Endothelial cell of umbilical vein (primary cell): ENCODE data around the gene PRTN3. TPM values are rescaled to one million over a fixed set of nuclear protein-coding genes. Genes with fewer than 3 reads are reported as not detected.

Experiments
- BruUV-seq: library from RNA; stranded (reverse); fragments of 400-500 nt; replicated peaks from 2 replicates; lab custom pipeline; 2021; lab: Mats Ljungman, UMichigan
- CTCF ChIA-PET: fragments of 300-600, 350-600 bp; sonication (Branson Sonifier 250); formaldehyde crosslinking; loops from one replicate; lab custom pipeline; 2021; ENCODE audit warnings: antibody characterized with exemption, inconsistent platforms; lab: Charles Lee
- POLR2A ChIA-PET: fragments of 300-600, 350-600 bp; sonication (Branson Sonifier 250); formaldehyde crosslinking; loops from one replicate; lab custom pipeline; 2021; ENCODE audit warnings: antibody characterized with exemption, inconsistent platforms; lab: Charles Lee
- DNase-seq: peaks from one replicate; pipeline ENCODE4 v3.0.0-alpha.2; 2011; ENCODE audit warnings: low read depth, low spot score
- FAIRE-seq: peaks from 2 replicates; lab custom pipeline; 2011; peaks lifted over from hg19 to GRCh38; lab: Jason Lieb, UNC
- H2AFZ ChIP-seq: 2 replicates; pipeline ENCODE4 v1.6.0; 2012; ENCODE audit warnings: low read depth, low read length, control low read depth, inconsistent platforms
- H3K27ac ChIP-seq: 2 replicates; pipeline ENCODE4 v1.5.1; 2011; ENCODE audit warnings: low read depth, mild to moderate bottlenecking, control low read depth, low read length, moderate library complexity; ENCODE audit not compliant: insufficient read depth
- H3K27me3 ChIP-seq, 2 experiments: 2 replicates each; pipeline versions ENCODE4 v1.6.0 to v1.6.1; 2011; ENCODE audit warnings: low read length in 2 of 2, mixed read lengths in 1 of 2; ENCODE audit not compliant: control insufficient read depth in 2 of 2, insufficient read depth in 2 of 2
- H3K36me3 ChIP-seq, 2 experiments: 2 replicates in 1 of 2; 3 replicates in 1 of 2; pipeline ENCODE4 v1.5.1; 2011; ENCODE audit warnings: low read length in 2 of 2, mild to moderate bottlenecking in 1 of 2, moderate library complexity in 1 of 2; ENCODE audit not compliant: control insufficient read depth in 2 of 2, insufficient read depth in 2 of 2; ENCODE audit errors: extremely low read depth in 1 of 2
- H3K4me1 ChIP-seq: 3 replicates; pipeline ENCODE4 v1.5.1; 2011; ENCODE audit warnings: mild to moderate bottlenecking, low read length; ENCODE audit not compliant: control insufficient read depth, insufficient read depth; ENCODE audit errors: extremely low read depth
- H3K4me2 ChIP-seq: 2 replicates; pipeline ENCODE4 v1.6.1; 2011; ENCODE audit warnings: low read length, control low read depth, mixed read lengths; ENCODE audit not compliant: insufficient read depth
- H3K4me3 ChIP-seq, 3 experiments: fragments of 200-600 bp in 1 of 3; sonication (generic), shearing (Covaris generic) in 1 of 3; replicated peaks in 1 of 3; 2 replicates each; pipeline ENCODE4 v1.5.1; 2011 to 2016; ENCODE audit warnings: control low read depth in 3 of 3, low read length in 3 of 3, mild to moderate bottlenecking in 2 of 3, inconsistent platforms in 1 of 3, low read depth in 1 of 3, moderate library complexity in 1 of 3; ENCODE audit not compliant: insufficient read depth in 1 of 3
- H3K79me2 ChIP-seq: 2 replicates; pipeline ENCODE4 v1.6.0; 2012; ENCODE audit warnings: low read length, inconsistent platforms; ENCODE audit not compliant: control insufficient read depth, insufficient read depth
- H3K9ac ChIP-seq: replicated peaks from 2 replicates; pipeline ENCODE3; 2011; ENCODE audit warnings: low read length, control low read depth; ENCODE audit not compliant: insufficient read depth; ENCODE audit errors: extremely low read depth
- H3K9me1 ChIP-seq: replicated peaks from 3 replicates; pipeline ENCODE4 v1.6.0; 2011; ENCODE audit warnings: mild to moderate bottlenecking, low read length; ENCODE audit not compliant: control insufficient read depth, insufficient read depth; ENCODE audit errors: extremely low read depth
- H3K9me3 ChIP-seq: replicated peaks from 2 replicates; pipeline ENCODE4 v1.5.1; 2012; ENCODE audit warnings: low read length, inconsistent platforms; ENCODE audit not compliant: control insufficient read depth, insufficient read depth
- H4K20me1 ChIP-seq: replicated peaks from 2 replicates; pipeline ENCODE3; 2011; ENCODE audit warnings: mild to moderate bottlenecking, low read length; ENCODE audit not compliant: control insufficient read depth, insufficient read depth; ENCODE audit errors: extremely low read depth
- EZH2 ChIP-seq: IDR thresholded peaks from 2 replicates; pipeline ENCODE4 v1.6.1; 2012; ENCODE audit warnings: borderline replicate concordance, low read depth, mild to moderate bottlenecking, moderate library complexity, low read length, inconsistent platforms; ENCODE audit not compliant: severe bottlenecking
- GATA2 ChIP-seq: IDR thresholded peaks from 2 replicates; pipeline ENCODE4 v1.7.0; 2011; ENCODE audit warnings: low read depth, mild to moderate bottlenecking, moderate library complexity, mixed read lengths, low read length; ENCODE audit not compliant: insufficient read length, insufficient read depth
- JUN ChIP-seq: IDR thresholded peaks from 2 replicates; pipeline ENCODE4 v1.6.1; 2011; ENCODE audit warnings: borderline replicate concordance, low read depth; ENCODE audit not compliant: insufficient read length, insufficient read depth
- MYC ChIP-seq: IDR thresholded peaks from one replicate; pipeline ENCODE4 v1.6.1; 2011; ENCODE audit warnings: mild to moderate bottlenecking, low read depth, low read length
- POLR2AphosphoS5 ChIP-seq: IDR thresholded peaks from 2 replicates; pipeline ENCODE4 v1.6.1; 2012; ENCODE audit warnings: low read depth, mild to moderate bottlenecking, control low read depth, low read length, moderate library complexity; ENCODE audit not compliant: insufficient read depth
- dilution Hi-C: fragments of 300-500 bp; cut with MboI; formaldehyde crosslinking; loops from one replicate; pipeline ENCODE4 v1.15.0; 2019; ENCODE audit warnings: low sequenced_read_pairs; ENCODE audit not compliant: extremely low pct_ligation_motif_present
- intact Hi-C: fragments of 100-400 bp; cut with micrococcal nuclease; formaldehyde crosslinking; loops from one replicate; pipeline ENCODE4 v1.10.0; 2022
- polyA plus RNA-seq, 4 experiments: library from polyadenylated mRNA; depleted of rRNA in 3 of 4; stranded (reverse) in 3 of 4; unstranded in 1 of 4; fragments of >200 nt; gene quantifications; 2 replicates each; pipeline versions ENCODE4 v1.2.1 to v1.2.3, GENCODE V29; 2011 to 2012; ENCODE audit warnings: missing spikeins in 1 of 4
- total RNA-seq: library from RNA; stranded (reverse); gene quantifications from 2 replicates; pipeline ENCODE4 v1.2.3, GENCODE V29; 2021

The PRTN3 gene
- total and polyA plus RNA-seq, 2 donors (not counting 3 experiments of a cell fraction or from before 2014, with no cell fraction given), result not detected

DNA sequence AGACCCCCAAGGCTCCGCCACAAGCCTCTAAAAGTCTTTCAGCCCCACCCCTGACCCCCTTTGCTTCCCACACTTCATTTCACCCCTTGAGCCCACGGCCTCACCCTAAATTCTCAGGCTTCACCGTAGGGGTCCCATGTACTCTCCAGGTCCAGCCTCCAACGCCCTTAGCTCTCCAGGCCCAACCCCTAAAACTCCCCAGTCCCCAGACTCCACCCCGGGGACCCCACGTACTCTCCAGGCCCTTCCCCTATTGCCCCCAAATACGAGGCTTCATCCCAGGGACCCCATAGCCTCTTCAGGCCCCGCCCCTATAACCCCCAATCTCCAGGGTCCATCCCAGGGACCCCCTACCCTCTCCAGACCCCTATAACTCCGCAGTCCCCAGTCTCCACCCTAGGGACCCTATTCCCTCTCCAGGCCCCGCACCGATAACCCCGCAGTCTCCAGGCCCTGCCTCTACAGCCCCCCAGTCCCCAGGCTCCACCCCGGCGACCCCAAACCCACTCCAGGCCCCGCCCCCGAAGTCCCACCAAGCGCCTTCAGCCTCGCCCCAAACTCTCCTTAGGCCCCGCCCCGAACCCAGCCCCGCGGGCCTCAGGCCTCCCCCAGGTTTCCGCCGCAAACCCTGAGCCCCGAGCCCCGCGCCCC is 51.6 kb downstream of the PRTN3 start:
- Histone ChIP-seq H4K20me1 (no peaks in the 10 kb centered on the region), H3K9ac (peak overlapping the region; percentile 43), H3K4me3 (peak overlapping the region; percentile 39 to 91 (median 66)), H3K4me1 (no peaks in the 10 kb centered on the region), H3K27me3 (no peaks in the 10 kb centered on the region), H3K36me3 (peaks cover 2 to 17% of the 10 kb centered on the region in 2 experiments), H3K9me3 (no peaks in the 10 kb centered on the region), H3K4me2 (peak overlapping the region; percentile 41), H2AFZ (no peak overlapping the region), H3K9me1 (no peaks in the 10 kb centered on the region), H3K79me2 (peaks cover 5% of the 10 kb centered on the region), H3K27ac (no peak overlapping the region)
- no peak for DNase-seq
- no peak for FAIRE-seq
- dilution Hi-C loops (no loop called here), intact Hi-C loops (loop anchor here (2.0 kb wide), 1 partner anchor 20 kb away; the partner anchor contains the start of gene R3HDM4)
- no TSS peak for BruUV-seq
- TF ChIP-seq EZH2, result no peak
- TF ChIP-seq JUN, result no peak
- no peak for TF ChIP-seq POLR2AphosphoS5
- TF ChIP-seq MYC, result no peak
- no peak for TF ChIP-seq GATA2
- POLR2A ChIA-PET, result no interaction called here
- CTCF ChIA-PET, result interaction anchor here (1.0 to 1.6 kb wide), 3 partner anchors 9 to 29 kb away, joined by 3 to 7 read pairs (median 5); no protein-coding TSS in a partner anchor
